Mammary epithelial cell (primary cell): ENCODE measurements around the gene L2HGDH.

ENCODE experiments used
- EZH2 ChIP-seq: IDR thresholded peaks from 2 replicates; pipeline ENCODE4 v1.6.1; 2012; ENCODE audit warnings: low read length, inconsistent platforms, borderline replicate concordance
- TF ChIP-seq, protein P1 (sequence below), 2 donors: IDR thresholded peaks in 1 of 2; conservative IDR thresholded peaks in 1 of 2; 2 replicates each; pipeline ENCODE4 v1.5.1; 2011 to 2012; ENCODE audit warnings: inconsistent platforms in 2 of 2, low read length in 2 of 2, mild to moderate bottlenecking in 2 of 2, control low read depth in 1 of 2, low read depth in 1 of 2; ENCODE audit not compliant: insufficient read depth in 1 of 2; ENCODE audit errors: extremely low read depth in 1 of 2

DNA sequence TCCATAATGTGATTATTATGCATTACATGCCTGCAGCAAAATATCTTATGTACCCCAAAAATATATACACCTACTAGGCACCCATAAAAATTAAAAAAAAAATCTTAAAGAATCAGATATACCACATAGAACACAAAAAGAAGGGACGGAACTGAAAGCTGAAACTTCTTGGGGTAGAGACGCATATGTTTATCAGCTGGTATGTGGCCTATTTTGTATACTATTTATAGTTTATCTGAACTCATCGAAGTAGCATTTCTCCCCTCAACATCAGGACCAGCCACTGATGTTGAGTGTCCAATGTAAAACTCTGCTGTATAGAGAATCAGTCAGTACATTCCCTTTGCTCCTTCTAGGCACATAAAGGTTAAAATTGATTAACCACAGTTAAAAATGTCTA is 57.8 kb downstream of the L2HGDH start:
- TF ChIP-seq, protein P1, sequence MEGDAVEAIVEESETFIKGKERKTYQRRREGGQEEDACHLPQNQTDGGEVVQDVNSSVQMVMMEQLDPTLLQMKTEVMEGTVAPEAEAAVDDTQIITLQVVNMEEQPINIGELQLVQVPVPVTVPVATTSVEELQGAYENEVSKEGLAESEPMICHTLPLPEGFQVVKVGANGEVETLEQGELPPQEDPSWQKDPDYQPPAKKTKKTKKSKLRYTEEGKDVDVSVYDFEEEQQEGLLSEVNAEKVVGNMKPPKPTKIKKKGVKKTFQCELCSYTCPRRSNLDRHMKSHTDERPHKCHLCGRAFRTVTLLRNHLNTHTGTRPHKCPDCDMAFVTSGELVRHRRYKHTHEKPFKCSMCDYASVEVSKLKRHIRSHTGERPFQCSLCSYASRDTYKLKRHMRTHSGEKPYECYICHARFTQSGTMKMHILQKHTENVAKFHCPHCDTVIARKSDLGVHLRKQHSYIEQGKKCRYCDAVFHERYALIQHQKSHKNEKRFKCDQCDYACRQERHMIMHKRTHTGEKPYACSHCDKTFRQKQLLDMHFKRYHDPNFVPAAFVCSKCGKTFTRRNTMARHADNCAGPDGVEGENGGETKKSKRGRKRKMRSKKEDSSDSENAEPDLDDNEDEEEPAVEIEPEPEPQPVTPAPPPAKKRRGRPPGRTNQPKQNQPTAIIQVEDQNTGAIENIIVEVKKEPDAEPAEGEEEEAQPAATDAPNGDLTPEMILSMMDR (conservative IDR thresholded peaks at IDR 0.05 in 1 of 2, IDR thresholded peaks at IDR 0.05 in 1 of 2; ENCODE audit: extremely low read depth in 1 of 2, insufficient read depth in 1 of 2, low read depth in 1 of 2, low read length in 2 of 2) = no peak
- no peak for TF ChIP-seq EZH2
